HepG2 (cell line): Measurements from ENCODE around the gene NSFL1C. TPM values are rescaled to one million over a fixed set of nuclear protein-coding genes. Genes with fewer than 3 reads are reported as not detected.

Experiments used
- AHR ChIP-seq: IDR thresholded peaks from 2 replicates; pipeline ENCODE4 v1.6.1; 2018; ENCODE audit warnings: missing genetic modification reagents, missing compliant biosample characterization
- GMEB1 ChIP-seq: sonication (generic); formaldehyde crosslinking; IDR thresholded peaks from 2 replicates; pipeline ENCODE4 v1.5.1; 2020; ENCODE audit warnings: missing genetic modification reagents, mild to moderate bottlenecking, borderline replicate concordance
- HBP1 ChIP-seq: IDR thresholded peaks from 2 replicates; pipeline ENCODE4 v1.6.1; 2016; ENCODE audit warnings: low read depth, control low read depth
- HNF4A ChIP-seq: sonication (generic); formaldehyde crosslinking; IDR thresholded peaks from 2 replicates; pipeline ENCODE4 v1.4.0; 2020; ENCODE audit warnings: missing genetic modification reagents
- MAF1 ChIP-seq: sonication (generic); formaldehyde crosslinking; IDR thresholded peaks from 2 replicates; pipeline ENCODE4 v1.5.0; 2020; ENCODE audit warnings: missing genetic modification reagents, borderline replicate concordance
- NCOA5 ChIP-seq: sonication (generic); formaldehyde crosslinking; IDR thresholded peaks from 2 replicates; pipeline ENCODE4 v1.4.0; 2020; ENCODE audit warnings: missing genetic modification reagents
- RFX1 ChIP-seq: fragments of 450-650 bp; IDR thresholded peaks from 2 replicates; pipeline ENCODE4 v1.6.1; 2017
- SALL1 ChIP-seq: sonication (generic); formaldehyde crosslinking; IDR thresholded peaks from 2 replicates; pipeline ENCODE4 v1.8.0; 2022; ENCODE audit warnings: mild to moderate bottlenecking, missing genetic modification reagents
- SIX1 ChIP-seq: sonication (generic); formaldehyde crosslinking; IDR thresholded peaks from 2 replicates; pipeline ENCODE4 v1.4.0; 2020; ENCODE audit warnings: missing genetic modification reagents, borderline replicate concordance
- TRIM24 ChIP-seq: sonication (generic); formaldehyde crosslinking; IDR thresholded peaks from 2 replicates; pipeline ENCODE4 v1.8.0; 2022; ENCODE audit warnings: mild to moderate bottlenecking, missing genetic modification reagents
- ZBED4 ChIP-seq: sonication (generic); formaldehyde crosslinking; IDR thresholded peaks from 2 replicates; pipeline ENCODE4 v1.4.0; 2020; ENCODE audit warnings: missing genetic modification reagents, borderline replicate concordance
- ZBTB7B ChIP-seq: sonication (generic); formaldehyde crosslinking; IDR thresholded peaks from 2 replicates; pipeline ENCODE4 v1.4.0; 2020; ENCODE audit warnings: missing genetic modification reagents
- ZFP36 ChIP-seq: fragments of 150-350 bp; IDR thresholded peaks from 2 replicates; pipeline ENCODE4 v1.6.1; 2018; ENCODE audit warnings: borderline replicate concordance, low read length, low read depth; ENCODE audit not compliant: partially characterized antibody
- ZFP36L1 ChIP-seq: sonication (generic); formaldehyde crosslinking; IDR thresholded peaks from 2 replicates; pipeline ENCODE4 v1.8.0; 2022; ENCODE audit warnings: mild to moderate bottlenecking, missing genetic modification reagents, moderate library complexity
- ZFP36L2 ChIP-seq: sonication (generic); formaldehyde crosslinking; IDR thresholded peaks from 2 replicates; pipeline ENCODE4 v1.4.0; 2020; ENCODE audit warnings: missing genetic modification reagents
- ZNF260 ChIP-seq: sonication (generic); formaldehyde crosslinking; IDR thresholded peaks from 2 replicates; pipeline ENCODE4 v1.4.0; 2020; ENCODE audit warnings: missing genetic modification reagents, low read depth, mild to moderate bottlenecking, borderline replicate concordance
- ZNF709 ChIP-seq: sonication (generic); formaldehyde crosslinking; IDR thresholded peaks from 2 replicates; pipeline ENCODE4 v1.5.0; 2020; ENCODE audit warnings: mild to moderate bottlenecking, missing genetic modification reagents
- ZNF724P ChIP-seq: sonication (generic); formaldehyde crosslinking; IDR thresholded peaks from 2 replicates; pipeline ENCODE4 v1.8.0; 2022; ENCODE audit warnings: missing genetic modification reagents, borderline replicate concordance
- ZNF879 ChIP-seq: sonication (generic); formaldehyde crosslinking; IDR thresholded peaks from 2 replicates; pipeline ENCODE4 v1.8.1; 2023; ENCODE audit warnings: missing genetic modification reagents
- polyA plus RNA-seq, 8 experiments: library from polyadenylated mRNA; depleted of rRNA in 3 of 8; stranded (reverse) in 7 of 8; unstranded in 1 of 8; fragments of >200 nt; fragmentation: Illumina TruSeq in 4 of 8; extraction: Trizol in 4 of 8; gene quantifications; 2 replicates each; pipeline versions ENCODE4 v1.2.1 to v1.2.3, GENCODE V29; 2011 to 2016; ENCODE audit warnings: low read depth in 4 of 8, missing spikeins in 1 of 8, mixed read lengths in 1 of 8; ENCODE audit not compliant: insufficient read depth in 1 of 8
- total RNA-seq, 5 experiments: library from RNA; depleted of rRNA; stranded (reverse); fragments of >200 nt; fragmentation: Illumina TruSeq; extraction: Trizol; gene quantifications; 2 replicates each; pipeline ENCODE4 v1.2.3, GENCODE V29; 2016; ENCODE audit warnings: low read depth in 1 of 5
- TF ChIP-seq, protein P1 (sequence below): IDR thresholded peaks from 2 replicates; pipeline ENCODE4 v1.6.1; 2016
- TF ChIP-seq, protein P2 (sequence below): sonication (generic); formaldehyde crosslinking; IDR thresholded peaks from 2 replicates; pipeline ENCODE4 v1.4.0; 2020; ENCODE audit warnings: missing genetic modification reagents, borderline replicate concordance

NSFL1C gene
- total and polyA plus RNA-seq, 2 of the 13 experiments (the other 11 are each of a cell fraction or from before 2014, with no cell fraction given), result 22.9 to 62.7 TPM

GRCh38 chr20:1415667-1416468 is 50.8 kb downstream of the NSFL1C start (continued):
- peak; percentile 93 for TF ChIP-seq HBP1 (CRISPR knock-in tag)
- TF ChIP-seq HNF4A, result no peak
- TF ChIP-seq ZBTB7B (CRISPR knock-in tag), result no peak; the same call in 1 of the 2 replicates
- TF ChIP-seq, protein P1, sequence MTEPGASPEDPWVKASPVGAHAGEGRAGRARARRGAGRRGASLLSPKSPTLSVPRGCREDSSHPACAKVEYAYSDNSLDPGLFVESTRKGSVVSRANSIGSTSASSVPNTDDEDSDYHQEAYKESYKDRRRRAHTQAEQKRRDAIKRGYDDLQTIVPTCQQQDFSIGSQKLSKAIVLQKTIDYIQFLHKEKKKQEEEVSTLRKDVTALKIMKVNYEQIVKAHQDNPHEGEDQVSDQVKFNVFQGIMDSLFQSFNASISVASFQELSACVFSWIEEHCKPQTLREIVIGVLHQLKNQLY (CRISPR knock-in tag), result peak; percentile 69; the same call in 1 of the 2 replicates
- no peak for TF ChIP-seq ZNF879 (CRISPR knock-in tag)
- TF ChIP-seq MAF1 (CRISPR knock-in tag), result no peak
- TF ChIP-seq TRIM24, result no peak; the same call in 1 of the 2 replicates
- no peak for TF ChIP-seq RFX1
- peak; percentile 87; the same call in 1 of the 2 replicates for TF ChIP-seq AHR (CRISPR knock-in tag)
- TF ChIP-seq, protein P2, sequence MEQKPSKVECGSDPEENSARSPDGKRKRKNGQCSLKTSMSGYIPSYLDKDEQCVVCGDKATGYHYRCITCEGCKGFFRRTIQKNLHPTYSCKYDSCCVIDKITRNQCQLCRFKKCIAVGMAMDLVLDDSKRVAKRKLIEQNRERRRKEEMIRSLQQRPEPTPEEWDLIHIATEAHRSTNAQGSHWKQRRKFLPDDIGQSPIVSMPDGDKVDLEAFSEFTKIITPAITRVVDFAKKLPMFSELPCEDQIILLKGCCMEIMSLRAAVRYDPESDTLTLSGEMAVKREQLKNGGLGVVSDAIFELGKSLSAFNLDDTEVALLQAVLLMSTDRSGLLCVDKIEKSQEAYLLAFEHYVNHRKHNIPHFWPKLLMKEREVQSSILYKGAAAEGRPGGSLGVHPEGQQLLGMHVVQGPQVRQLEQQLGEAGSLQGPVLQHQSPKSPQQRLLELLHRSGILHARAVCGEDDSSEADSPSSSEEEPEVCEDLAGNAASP (CRISPR knock-in tag), result peak; percentile 45; the same call in 1 of the 2 replicates
- no peak for TF ChIP-seq GMEB1
- peak; percentile 69 for TF ChIP-seq SALL1 (CRISPR knock-in tag)
- TF ChIP-seq SIX1 (CRISPR knock-in tag), result no peak
- TF ChIP-seq ZFP36L1 (CRISPR knock-in tag), result 0 out of 2 replicates have a peak, but pooled peaks have one; percentile 58
- TF ChIP-seq NCOA5 (CRISPR knock-in tag), result no peak
- peak; percentile 69 for TF ChIP-seq ZFP36
- TF ChIP-seq ZNF260, result no peak
- peak; percentile 47; the same call in 1 of the 2 replicates for TF ChIP-seq ZBED4 (CRISPR knock-in tag)
- 0 out of 2 replicates have a peak, but pooled peaks have one; percentile 61 for TF ChIP-seq ZFP36L2
- no peak for TF ChIP-seq ZNF724P (CRISPR knock-in tag)
- no peak for TF ChIP-seq ZNF709
